ENCODE data around the gene OSBPL8.

GRCh38 chr12:76554405-76555230 is 5.0 kb downstream of the OSBPL8 start:
- TF ChIP-seq CTCF (IDR thresholded peaks at IDR 0.05; ENCODE audit: poor library complexity): no peak
- TF ChIP-seq EZH2 (IDR thresholded peaks at IDR 0.05; ENCODE audit: borderline replicate concordance): no peak
